Mesenchymal stem cell (in vitro differentiated cells and primary cell): Measurements from ENCODE around the gene COL5A2.
A peak's percentile ranks its signal among the peaks of the same experiment; 100 is the strongest.

Source experiments
- DNase-seq: peaks from one replicate; pipeline ENCODE4 v3.0.0-alpha.2; 2013
- H2AFZ ChIP-seq: one replicate; pipeline ENCODE4 v1.6.1; 2013; ENCODE audit warnings: low read depth, mild to moderate bottlenecking, control low read depth, inconsistent platforms, low read length, moderate library complexity
- H2AK5ac ChIP-seq: 2 replicates; pipeline ENCODE4 v1.6.1; 2013; ENCODE audit warnings: low read length, moderate library complexity, mild to moderate bottlenecking, inconsistent platforms; ENCODE audit not compliant: severe bottlenecking
- H2BK120ac ChIP-seq: one replicate; pipeline ENCODE4 v1.6.1; 2013; ENCODE audit warnings: low read depth, mild to moderate bottlenecking, inconsistent platforms, low read length, moderate library complexity
- H2BK12ac ChIP-seq, 2 experiments: one replicate each; pipeline ENCODE4 v1.6.1; 2013; ENCODE audit warnings: inconsistent platforms in 2 of 2, low read length in 2 of 2, mild to moderate bottlenecking in 2 of 2, moderate library complexity in 2 of 2, control low read depth in 1 of 2
- H2BK15ac ChIP-seq: one replicate; pipeline ENCODE4 v1.6.1; 2013; ENCODE audit warnings: mild to moderate bottlenecking, low read depth, inconsistent platforms; ENCODE audit not compliant: poor library complexity, severe bottlenecking
- H2BK5ac ChIP-seq: 2 replicates; pipeline ENCODE4 v1.6.1; 2013; ENCODE audit warnings: low read depth, mild to moderate bottlenecking, low read length, control low read depth, inconsistent platforms; ENCODE audit not compliant: poor library complexity, severe bottlenecking
- H3K14ac ChIP-seq, 2 experiments: one replicate each; pipeline ENCODE4 v1.6.1; 2013; ENCODE audit warnings: inconsistent platforms in 2 of 2, low read length in 2 of 2, control low read depth in 1 of 2, mild to moderate bottlenecking in 1 of 2, moderate library complexity in 1 of 2
- H3K18ac ChIP-seq, 2 experiments: one replicate each; pipeline ENCODE4 v1.6.1; 2013; ENCODE audit warnings: inconsistent platforms in 2 of 2, low read length in 2 of 2, control low read depth in 1 of 2, low read depth in 1 of 2, mild to moderate bottlenecking in 1 of 2
- H3K23ac ChIP-seq, 2 experiments: one replicate each; pipeline ENCODE4 v1.6.1; 2013; ENCODE audit warnings: inconsistent platforms in 2 of 2, low read length in 2 of 2, mild to moderate bottlenecking in 2 of 2, moderate library complexity in 2 of 2, control low read depth in 1 of 2
- H3K27ac ChIP-seq: 2 replicates; pipeline ENCODE4 v1.5.1; 2013; ENCODE audit warnings: mild to moderate bottlenecking, moderate library complexity, low read length, control low read depth, inconsistent platforms; ENCODE audit not compliant: poor library complexity, severe bottlenecking
- H3K27me3 ChIP-seq, 2 experiments: 2 replicates each; pipeline versions ENCODE4 v1.6.1 to v1.7.0; 2013; ENCODE audit warnings: low read length in 2 of 2, mild to moderate bottlenecking in 2 of 2, moderate library complexity in 2 of 2, control low read depth in 1 of 2, inconsistent platforms in 1 of 2; ENCODE audit not compliant: control insufficient read depth in 1 of 2, insufficient read depth in 1 of 2
- H3K36me3 ChIP-seq, 2 experiments: 2 replicates each; pipeline versions ENCODE4 v1.6.1 to v1.7.0; 2013; ENCODE audit warnings: low read length in 2 of 2, control low read depth in 1 of 2, inconsistent platforms in 1 of 2, low read depth in 1 of 2, mild to moderate bottlenecking in 1 of 2; ENCODE audit not compliant: insufficient read depth in 2 of 2, control insufficient read depth in 1 of 2
- H3K4ac ChIP-seq, 2 experiments: one replicate each; pipeline ENCODE4 v1.6.1; 2013; ENCODE audit warnings: inconsistent platforms in 2 of 2, low read length in 2 of 2, mild to moderate bottlenecking in 2 of 2, moderate library complexity in 2 of 2, control low read depth in 1 of 2, low read depth in 1 of 2
- H3K4me1 ChIP-seq: 2 replicates; pipeline ENCODE4 v1.6.1; 2013; ENCODE audit warnings: low read depth, low read length, control low read depth; ENCODE audit not compliant: control insufficient read depth, insufficient read depth
- H3K4me2 ChIP-seq: 2 replicates; pipeline ENCODE4 v1.6.1; 2013; ENCODE audit warnings: low read length, mild to moderate bottlenecking, inconsistent platforms; ENCODE audit not compliant: poor library complexity, severe bottlenecking
- H3K4me3 ChIP-seq, 2 experiments: 2 replicates each; pipeline versions ENCODE4 v1.5.1 to v1.7.0; 2013; ENCODE audit warnings: low read length in 2 of 2, mild to moderate bottlenecking in 2 of 2, control low read depth in 1 of 2, low read depth in 1 of 2; ENCODE audit not compliant: insufficient read depth in 1 of 2
- H3K79me1 ChIP-seq: replicated peaks from 2 replicates; pipeline ENCODE4 v1.6.1; 2013; ENCODE audit warnings: mild to moderate bottlenecking, control low read depth, low read length, inconsistent platforms; ENCODE audit not compliant: poor library complexity, severe bottlenecking
- H3K9ac ChIP-seq: 2 replicates; pipeline ENCODE4 v1.7.0; 2013; ENCODE audit warnings: mild to moderate bottlenecking, low read length, moderate library complexity
- H3K9me3 ChIP-seq: 2 replicates; pipeline ENCODE4 v1.7.0; 2013; ENCODE audit warnings: mild to moderate bottlenecking, low read length; ENCODE audit not compliant: control insufficient read depth
- H4K8ac ChIP-seq: one replicate; pipeline ENCODE4 v1.6.1; 2013; ENCODE audit warnings: inconsistent platforms, mild to moderate bottlenecking, low read length, moderate library complexity
- H4K91ac ChIP-seq: one replicate; pipeline ENCODE4 v1.6.1; 2013; ENCODE audit warnings: mild to moderate bottlenecking, low read length, inconsistent platforms
- WGBS: methylation state at CpG from one replicate; pipeline ENCODE4 v1.1.7; 2013; ENCODE audit warnings: mixed read lengths; 5-methylcytosine and 5-hydroxymethylcytosine counted together

Gene COL5A2

DNA sequence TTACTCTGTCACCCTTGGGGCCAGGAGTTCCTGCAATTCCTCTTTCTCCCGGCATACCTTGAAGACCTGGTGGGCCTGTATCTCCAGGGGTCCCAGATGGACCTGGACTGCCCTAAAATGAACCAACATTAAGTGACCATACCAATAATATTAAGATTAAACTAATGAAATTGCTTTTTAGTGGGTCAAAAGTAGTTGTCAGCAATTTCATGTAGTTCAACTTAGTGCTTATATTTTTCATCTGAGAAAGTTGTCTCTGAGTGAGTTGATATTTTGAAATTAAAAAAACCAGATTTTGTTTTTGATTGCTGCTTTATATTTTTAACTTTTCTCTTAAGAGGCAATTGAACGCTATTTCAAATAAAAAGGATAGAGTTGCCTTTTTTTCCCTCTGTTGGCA is 122.2 kb downstream of the COL5A2 start:
- Histone ChIP-seq H3K23ac (no peak overlapping the region), H3K4me2 (no peak overlapping the region), H4K8ac (no peak overlapping the region), H3K9me3 (no peaks in the 10 kb centered on the region), H2AK5ac (no peak overlapping the region), H3K27me3 (no peaks in the 10 kb centered on the region), H3K27ac (no peak overlapping the region), H3K9ac (peak overlapping the region; percentile 3), H2BK12ac (no peak overlapping the region), H3K4ac (no peak overlapping the region), H3K4me1 (no peaks in the 10 kb centered on the region), H2BK5ac (no peak overlapping the region), H3K18ac (no peak overlapping the region), H2BK120ac (no peak overlapping the region), H3K36me3 (peaks cover 8 to 95% of the 10 kb centered on the region in 2 experiments), H3K14ac (no peak overlapping the region), H2BK15ac (no peak overlapping the region), H4K91ac (no peak overlapping the region), H3K79me1 (peaks cover 6% of the 10 kb centered on the region), H3K4me3 (no peak overlapping the region), H2AFZ (no peak overlapping the region)
- 100% methylated on average over 1 of the region's 2 CpGs for WGBS
- no peak for DNase-seq

DNA sequence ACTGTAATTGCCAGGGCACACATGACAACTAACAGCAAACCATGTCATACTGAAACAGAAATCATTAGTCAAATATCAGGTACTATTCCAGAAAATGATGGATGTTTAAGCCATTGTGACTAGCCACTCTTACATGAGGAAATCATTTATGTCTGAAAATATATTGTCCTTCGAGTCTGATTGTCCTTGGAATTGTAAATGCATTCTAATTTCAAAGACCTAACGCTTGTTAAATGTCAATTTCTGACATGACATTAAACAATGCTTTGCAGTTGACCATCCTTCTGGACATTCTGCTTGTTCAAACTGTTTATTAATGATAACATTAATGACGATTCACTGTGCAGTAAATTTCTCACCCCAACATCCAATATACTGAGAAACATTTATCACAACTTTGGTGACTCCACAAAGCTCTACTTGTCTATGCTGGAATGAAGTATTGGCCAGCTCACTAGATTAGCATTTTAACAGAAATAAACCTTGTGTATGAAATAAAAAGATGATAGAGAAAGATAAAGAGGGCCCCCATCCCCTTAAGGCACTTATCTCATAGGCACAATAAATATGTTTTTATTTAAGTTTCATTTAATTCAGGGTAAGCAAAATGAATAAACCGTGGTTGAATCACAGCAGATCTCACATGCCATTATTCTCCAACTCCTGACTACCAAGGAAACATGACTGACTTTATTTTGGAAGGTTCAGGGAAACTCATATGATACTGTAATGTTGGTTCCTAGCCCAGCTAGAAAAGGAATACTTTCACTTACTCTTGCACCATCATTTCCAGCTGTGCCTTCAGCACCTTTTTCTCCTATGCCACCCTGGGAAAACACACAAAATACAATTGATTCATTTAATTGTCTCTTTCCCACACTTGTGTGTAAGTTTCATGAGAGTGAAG is 123.1 kb downstream of the COL5A2 start:
- WGBS, result 96% methylated on average over 3 of the region's 4 CpGs
- no peak overlapping the region for H3K23ac ChIP-seq
- H3K4me1 ChIP-seq, result no peaks in the 10 kb centered on the region
- no peak overlapping the region for H3K4me3 ChIP-seq
- H4K8ac ChIP-seq, result no peak overlapping the region
- H2BK5ac ChIP-seq, result no peak overlapping the region
- no peaks in the 10 kb centered on the region for H3K9me3 ChIP-seq
- H4K91ac ChIP-seq, result no peak overlapping the region
- H3K9ac ChIP-seq, result peak overlapping the region; percentile 3
- H2AK5ac ChIP-seq, result no peak overlapping the region
- no peak overlapping the region for H3K27ac ChIP-seq
- H3K4me2 ChIP-seq, result no peak overlapping the region
- no peak overlapping the region for H2AFZ ChIP-seq
- no peak overlapping the region for H3K14ac ChIP-seq
- H2BK120ac ChIP-seq, result no peak overlapping the region
- no peak overlapping the region for H3K4ac ChIP-seq
- H3K18ac ChIP-seq, result no peak overlapping the region
- no peak for DNase-seq
- no peak overlapping the region for H2BK15ac ChIP-seq
- H3K79me1 ChIP-seq, result peaks cover 6% of the 10 kb centered on the region
- no peaks in the 10 kb centered on the region for H3K27me3 ChIP-seq
- H2BK12ac ChIP-seq, result no peak overlapping the region
- H3K36me3 ChIP-seq, result peaks cover 8 to 97% of the 10 kb centered on the region in 2 experiments

DNA sequence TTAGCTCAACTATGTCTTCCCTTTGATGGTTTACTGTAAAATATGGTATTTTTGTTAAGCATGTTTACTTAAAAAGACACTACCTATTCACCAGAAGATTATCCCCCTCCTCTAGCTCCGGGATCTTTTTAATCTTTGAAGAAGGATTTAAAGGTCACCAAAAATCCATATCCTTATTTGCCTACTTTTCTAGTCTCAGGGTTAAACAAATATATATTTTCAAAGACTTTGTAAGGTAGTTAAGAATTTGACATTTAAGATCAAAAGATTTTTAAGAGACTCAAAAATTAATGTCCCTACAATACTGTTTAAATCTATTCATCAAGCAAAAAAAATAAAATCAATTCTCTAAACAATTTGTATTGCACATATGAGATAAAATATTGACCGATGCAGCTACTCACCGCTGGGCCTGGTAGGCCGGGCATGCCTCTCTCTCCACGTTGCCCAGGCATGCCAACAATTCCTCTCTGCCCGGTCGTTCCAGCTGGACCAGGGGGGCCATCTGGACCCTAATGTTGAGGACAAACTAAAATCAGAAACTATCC is 129.3 kb downstream of the COL5A2 start:
- Histone ChIP-seq H3K4me2 (no peak overlapping the region), H3K27ac (no peak overlapping the region), H2BK12ac (no peak overlapping the region), H3K79me1 (peaks cover 13% of the 10 kb centered on the region), H3K36me3 (peaks cover 17 to 94% of the 10 kb centered on the region in 2 experiments), H3K14ac (no peak overlapping the region), H2BK5ac (no peak overlapping the region), H3K9me3 (no peaks in the 10 kb centered on the region), H2BK15ac (no peak overlapping the region), H3K9ac (no peak overlapping the region), H2AK5ac (no peak overlapping the region), H3K23ac (no peak overlapping the region), H3K18ac (no peak overlapping the region), H4K8ac (peak overlapping the region; percentile 49), H4K91ac (no peak overlapping the region), H3K4me1 (no peaks in the 10 kb centered on the region), H3K4me3 (no peak overlapping the region), H3K27me3 (no peaks in the 10 kb centered on the region), H2AFZ (no peak overlapping the region), H3K4ac (no peak overlapping the region), H2BK120ac (no peak overlapping the region)
- no peak for DNase-seq
- WGBS, result 96% methylated on average over 6 of the region's 7 CpGs

DNA sequence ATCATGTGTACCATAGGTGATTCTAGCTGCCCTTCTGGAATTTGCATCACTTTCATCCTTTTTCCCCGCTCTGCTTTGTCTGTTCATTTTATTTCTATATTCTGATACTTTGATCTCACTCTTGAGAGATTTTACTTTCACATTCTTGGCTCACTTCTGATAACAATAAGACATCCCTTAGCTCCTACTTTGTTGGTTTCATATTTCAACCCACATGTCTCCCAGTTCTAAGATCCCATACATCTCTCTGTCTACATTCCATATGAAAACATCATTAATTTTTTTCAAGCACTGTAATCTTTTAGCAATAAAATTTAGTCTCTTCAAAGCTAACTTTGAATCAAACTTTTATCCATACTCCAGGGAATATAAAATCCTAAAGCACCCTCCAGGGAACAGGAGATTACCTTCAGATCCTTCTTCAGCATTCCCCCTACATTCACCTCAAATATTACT is 129.8 kb downstream of the COL5A2 start:
- Histone ChIP-seq H3K18ac (peak overlapping the region in 1 of 2 experiments; percentile 57), H3K9ac (no peak overlapping the region), H3K27ac (no peak overlapping the region), H3K4me2 (no peak overlapping the region), H2AK5ac (no peak overlapping the region), H2BK15ac (no peak overlapping the region), H3K9me3 (no peaks in the 10 kb centered on the region), H3K14ac (no peak overlapping the region), H2AFZ (no peak overlapping the region), H4K8ac (no peak overlapping the region), H2BK5ac (no peak overlapping the region), H3K27me3 (no peaks in the 10 kb centered on the region), H3K4me3 (no peak overlapping the region), H3K4me1 (no peaks in the 10 kb centered on the region), H4K91ac (no peak overlapping the region), H2BK120ac (no peak overlapping the region), H3K4ac (no peak overlapping the region), H3K36me3 (peaks cover 14 to 93% of the 10 kb centered on the region in 2 experiments), H2BK12ac (no peak overlapping the region), H3K79me1 (peaks cover 10% of the 10 kb centered on the region), H3K23ac (no peak overlapping the region)
- no peak for DNase-seq
- WGBS, result 100% methylated on average over 1 of the region's 1 CpG
